Neuronal stem cell (in vitro differentiated cells): Measurements from ENCODE around the gene LRRC27. TPM values are rescaled to one million over a fixed set of nuclear protein-coding genes. Genes with fewer than 3 reads are reported as not detected.

Experiments
- DNase-seq: peaks from one replicate; pipeline ENCODE4 v3.0.0-alpha.2; 2013; ENCODE audit warnings: low spot score
- H2AFZ ChIP-seq: one replicate; pipeline ENCODE4 v1.6.1; 2013; ENCODE audit warnings: mild to moderate bottlenecking, low read length, inconsistent platforms
- H2AK5ac ChIP-seq: 2 replicates; pipeline ENCODE4 v1.6.1; 2013; ENCODE audit warnings: low read depth, mild to moderate bottlenecking, inconsistent platforms, low read length, moderate library complexity, mixed read lengths
- H2BK120ac ChIP-seq: 2 replicates; pipeline ENCODE4 v1.6.1; 2013; ENCODE audit warnings: low read depth, mild to moderate bottlenecking, inconsistent platforms, low read length, moderate library complexity, mixed read lengths
- H2BK12ac ChIP-seq: one replicate; pipeline ENCODE4 v1.6.1; 2013; ENCODE audit warnings: low read length, inconsistent platforms
- H2BK15ac ChIP-seq: 2 replicates; pipeline ENCODE4 v1.6.1; 2013; ENCODE audit warnings: mild to moderate bottlenecking, low read length, inconsistent platforms, mixed read lengths
- H2BK5ac ChIP-seq: one replicate; pipeline ENCODE4 v1.6.1; 2013; ENCODE audit warnings: inconsistent platforms, mild to moderate bottlenecking, low read length, moderate library complexity
- H3K14ac ChIP-seq: one replicate; pipeline ENCODE4 v1.6.1; 2013; ENCODE audit warnings: low read length, inconsistent platforms
- H3K18ac ChIP-seq: 2 replicates; pipeline ENCODE4 v1.6.1; 2013; ENCODE audit warnings: low read length, inconsistent platforms
- H3K23ac ChIP-seq: 2 replicates; pipeline ENCODE4 v1.6.1; 2013; ENCODE audit warnings: low read depth, mild to moderate bottlenecking, mixed read lengths, low read length, inconsistent platforms; ENCODE audit not compliant: poor library complexity
- H3K27ac ChIP-seq: replicated peaks from 3 replicates; pipeline ENCODE4 v1.5.1; 2013; ENCODE audit warnings: low read length, inconsistent platforms
- H3K27me3 ChIP-seq, 3 experiments: 2 replicates each; pipeline ENCODE4 v1.6.1; 2013; ENCODE audit warnings: low read length in 3 of 3, mild to moderate bottlenecking in 2 of 3, inconsistent platforms in 1 of 3, low read depth in 1 of 3, mixed read lengths in 1 of 3, moderate library complexity in 1 of 3; ENCODE audit not compliant: control insufficient read depth in 3 of 3, insufficient read depth in 3 of 3
- H3K36me3 ChIP-seq, 2 donors: replicated peaks in 1 of 2; 2 replicates each; pipeline ENCODE4 v1.6.1; 2013; ENCODE audit warnings: low read length in 2 of 2; ENCODE audit not compliant: control insufficient read depth in 2 of 2, insufficient read depth in 2 of 2
- H3K4ac ChIP-seq: 2 replicates; pipeline ENCODE4 v1.6.1; 2013; ENCODE audit warnings: inconsistent platforms, mild to moderate bottlenecking, low read length, moderate library complexity
- H3K4me1 ChIP-seq, 2 donors: 1 replicate in 1 of 2; 2 replicates in 1 of 2; pipeline ENCODE4 v1.6.1; 2013; ENCODE audit warnings: low read length in 2 of 2, low read depth in 1 of 2; ENCODE audit not compliant: control insufficient read depth in 2 of 2, insufficient read depth in 1 of 2
- H3K4me2 ChIP-seq: one replicate; pipeline ENCODE4 v1.6.1; 2013; ENCODE audit warnings: mild to moderate bottlenecking, low read length, inconsistent platforms; ENCODE audit not compliant: insufficient read depth, poor library complexity, severe bottlenecking
- H3K4me3 ChIP-seq, 2 donors: 2 replicates each; pipeline ENCODE4 v1.5.1; 2013; ENCODE audit warnings: low read length in 2 of 2, mild to moderate bottlenecking in 2 of 2, inconsistent platforms in 1 of 2, moderate library complexity in 1 of 2
- H3K79me1 ChIP-seq: one replicate; pipeline ENCODE4 v1.6.1; 2013; ENCODE audit warnings: low read depth, mild to moderate bottlenecking, inconsistent platforms, low read length, moderate library complexity
- H3K9ac ChIP-seq: one replicate; pipeline ENCODE4 v1.6.1; 2013; ENCODE audit warnings: mild to moderate bottlenecking, low read depth, low read length, inconsistent platforms; ENCODE audit not compliant: poor library complexity
- H3K9me3 ChIP-seq, 2 donors: replicated peaks in 1 of 2; 2 replicates each; pipeline versions ENCODE3 to v1.6.1; 2013; ENCODE audit warnings: low read length in 2 of 2, mild to moderate bottlenecking in 2 of 2, inconsistent platforms in 1 of 2, low read depth in 1 of 2, mixed read lengths in 1 of 2, moderate library complexity in 1 of 2; ENCODE audit not compliant: control insufficient read depth in 2 of 2, insufficient read depth in 1 of 2
- H4K8ac ChIP-seq: one replicate; pipeline ENCODE4 v1.6.1; 2013; ENCODE audit warnings: low read depth, mild to moderate bottlenecking, inconsistent platforms, low read length, moderate library complexity
- H4K91ac ChIP-seq: one replicate; pipeline ENCODE4 v1.6.1; 2013; ENCODE audit warnings: low read length, low read depth, mild to moderate bottlenecking, inconsistent platforms; ENCODE audit not compliant: poor library complexity
- WGBS, 2 donors: extraction: QIAGEN DNeasy Blood & Tissue Kit; methylation state at CpG; one replicate each; pipeline ENCODE4 v1.1.7; 2013; ENCODE audit warnings: missing lambda C conversion rate in 2 of 2, mixed read lengths in 1 of 2; ENCODE audit not compliant: insufficient read length in 2 of 2, insufficient replicate concordance in 1 of 2; ENCODE audit errors: extremely low coverage in 2 of 2; 5-methylcytosine and 5-hydroxymethylcytosine counted together
- polyA plus RNA-seq, 2 experiments: library from polyadenylated mRNA; stranded (reverse); fragments of 200-250 nt; gene quantifications; one replicate each; pipeline ENCODE4 v1.2.3, GENCODE V29; 2013

LRRC27 gene
- 12.6 TPM for polyA plus RNA-seq (2013, experiment 1 of 2)
- polyA plus RNA-seq (2013, experiment 2 of 2) = 11.2 TPM

GRCh38 chr10:132331601-132332432, at the start of gene LRRC27:
TSS of gene LRRC27 (plus strand) at chr10:132332193. CDS start at chr10:132333525, 1,332 bp downstream.
- Histone ChIP-seq H4K91ac (peak within 1 kb of the TSS; percentile 96), H3K9me3 (peaks cover 2 to 21% of the 10 kb centered on the region in 2 donors), H2AK5ac (peak within 1 kb of the TSS; percentile 88), H2BK12ac (peak within 1 kb of the TSS; percentile 78), H2BK120ac (no peak within 1 kb of the TSS), H2AFZ (peak within 1 kb of the TSS; percentile 96), H2BK5ac (peak within 1 kb of the TSS; percentile 33), H3K4ac (peak within 1 kb of the TSS; percentile 69), H3K27ac (peak within 1 kb of the TSS; percentile 69), H3K14ac (peak within 1 kb of the TSS; percentile 76), H3K23ac (peak within 1 kb of the TSS; percentile 94), H3K4me2 (peak within 1 kb of the TSS; percentile 81), H3K9ac (peak within 1 kb of the TSS; percentile 96), H3K18ac (peak within 1 kb of the TSS; percentile 99), H4K8ac (no peak within 1 kb of the TSS), H3K36me3 (peaks cover 5 to 34% of the 10 kb centered on the region in 2 donors), H3K27me3 (no peaks in the 10 kb centered on the region), H3K79me1 (peaks cover 5% of the 10 kb centered on the region), H2BK15ac (peak within 1 kb of the TSS; percentile 86), H3K4me1 (peaks cover 22 to 26% of the 10 kb centered on the region in 2 donors), H3K4me3 (peak within 1 kb of the TSS; percentile 71 to 84)
- no CpG with 5 or more reads among the region's 89 CpGs for WGBS, 2 donors
- peak; percentile 97 for DNase-seq

GRCh38 chr10:132282667-132283603, 49.1 kb upstream of the LRRC27 start:
- DNase-seq = no peak
- peak overlapping the region; percentile 90 for H3K14ac ChIP-seq
- no peak overlapping the region for H2BK5ac ChIP-seq
- no peaks in the 10 kb centered on the region for H3K9me3 ChIP-seq
- H3K36me3 ChIP-seq = no peaks in the 10 kb centered on the region
- H3K4me2 ChIP-seq = peak overlapping the region; percentile 25
- H3K4me3 ChIP-seq = no peak overlapping the region
- H2BK120ac ChIP-seq = no peak overlapping the region
- peak overlapping the region; percentile 91 for H2AK5ac ChIP-seq
- H3K4ac ChIP-seq = no peak overlapping the region
- H3K27ac ChIP-seq = no peak overlapping the region
- H2BK15ac ChIP-seq = peak overlapping the region; percentile 58
- no peak overlapping the region for H4K91ac ChIP-seq
- WGBS, 2 donors = no CpG with 5 or more reads among the region's 36 CpGs
- no peak overlapping the region for H3K9ac ChIP-seq
- H3K23ac ChIP-seq = peak overlapping the region; percentile 80
- peak overlapping the region; percentile 19 for H3K18ac ChIP-seq
- peaks cover 13 to 20% of the 10 kb centered on the region in 2 donors for H3K4me1 ChIP-seq
- no peak overlapping the region for H2BK12ac ChIP-seq
- peak overlapping the region; percentile 20 for H2AFZ ChIP-seq
- peaks cover 10% of the 10 kb centered on the region for H3K79me1 ChIP-seq
- H4K8ac ChIP-seq = no peak overlapping the region
- no peaks in the 10 kb centered on the region for H3K27me3 ChIP-seq

GRCh38 chr10:132283604-132284382, 48.2 kb upstream of the LRRC27 start:
- H2BK120ac ChIP-seq = no peak overlapping the region
- no peak overlapping the region for H2BK15ac ChIP-seq
- H4K91ac ChIP-seq = no peak overlapping the region
- H3K4me3 ChIP-seq = no peak overlapping the region
- H4K8ac ChIP-seq = no peak overlapping the region
- H3K79me1 ChIP-seq = peaks cover 10% of the 10 kb centered on the region
- H2BK5ac ChIP-seq = no peak overlapping the region
- H3K14ac ChIP-seq = peak overlapping the region; percentile 90
- H3K9ac ChIP-seq = no peak overlapping the region
- H3K4me2 ChIP-seq = no peak overlapping the region
- no peak for DNase-seq
- no peak overlapping the region for H3K27ac ChIP-seq
- H3K36me3 ChIP-seq = no peaks in the 10 kb centered on the region
- no CpG with 5 or more reads among the region's 24 CpGs for WGBS, 2 donors
- H2AFZ ChIP-seq = peak overlapping the region; percentile 20
- peaks cover 13 to 20% of the 10 kb centered on the region in 2 donors for H3K4me1 ChIP-seq
- H2AK5ac ChIP-seq = peak overlapping the region; percentile 53
- peak overlapping the region; percentile 93 for H3K23ac ChIP-seq
- H3K4ac ChIP-seq = no peak overlapping the region
- no peak overlapping the region for H2BK12ac ChIP-seq
- H3K18ac ChIP-seq = peak overlapping the region; percentile 76
- H3K9me3 ChIP-seq = no peaks in the 10 kb centered on the region
- no peaks in the 10 kb centered on the region for H3K27me3 ChIP-seq
